AG10803 (cell line): Measurements from ENCODE around the gene FHIT.

ENCODE experiments used
- DNase-seq: peaks from one replicate; pipeline ENCODE4 v3.0.0; 2010; ENCODE audit warnings: low read depth
- H3K4me3 ChIP-seq: 2 replicates; pipeline ENCODE4 v1.5.1; 2011; ENCODE audit warnings: mild to moderate bottlenecking, low read length, control low read depth
- CTCF ChIP-seq: conservative IDR thresholded peaks from 2 replicates; pipeline ENCODE4 v1.5.1; 2011; ENCODE audit warnings: mild to moderate bottlenecking, low read length, control low read depth, inconsistent platforms

FHIT gene

GRCh38 chr3:60126511-60127304 lies 1124.5 kb downstream of the FHIT start:
- no peak for TF ChIP-seq CTCF
- peak; percentile 37 for DNase-seq
- no peak overlapping the region for H3K4me3 ChIP-seq

- no peak overlapping the region for H3K4me3 ChIP-seq
- no peak for TF ChIP-seq CTCF
- DNase-seq: no peak
Observed at GRCh38 chr3:60125686-60126085, 1125.6 kb downstream of the FHIT start.

GRCh38 chr3:60120245-60120644 lies 1131.0 kb downstream of the FHIT start:
- H3K4me3 ChIP-seq: no peak overlapping the region
- no peak for TF ChIP-seq CTCF
- DNase-seq: no peak

- TF ChIP-seq CTCF: no peak
- no peak overlapping the region for H3K4me3 ChIP-seq
Observed at GRCh38 chr3:60114191-60114590, 1137.1 kb downstream of the FHIT start.

GRCh38 chr3:60107275-60107674 lies 1144.0 kb downstream of the FHIT start:
- no peak for TF ChIP-seq CTCF

More at GRCh38 chr3:60114191-60114590, 1137.1 kb downstream of the FHIT start:
- no peak for DNase-seq

GRCh38 chr3:60102154-60102553 lies 1149.1 kb downstream of the FHIT start:
- DNase-seq: no peak
- H3K4me3 ChIP-seq: no peak overlapping the region
- TF ChIP-seq CTCF: no peak

More at GRCh38 chr3:60107275-60107674, 1144.0 kb downstream of the FHIT start:
- H3K4me3 ChIP-seq: no peak overlapping the region
- DNase-seq: no peak

- TF ChIP-seq CTCF: no peak
- H3K4me3 ChIP-seq: no peak overlapping the region
- DNase-seq: no peak
Observed at GRCh38 chr3:60101621-60102020, 1149.6 kb downstream of the FHIT start.
